ENCODE measurements around the gene ATP2C1. TPM values are rescaled to one million over a fixed set of nuclear protein-coding genes. Genes with fewer than 3 reads are reported as not detected.

ATP2C1 gene
- total RNA-seq, 4 donors from 2014 or later, result 53.0 to 63.7 (median 60.2) TPM

DNA sequence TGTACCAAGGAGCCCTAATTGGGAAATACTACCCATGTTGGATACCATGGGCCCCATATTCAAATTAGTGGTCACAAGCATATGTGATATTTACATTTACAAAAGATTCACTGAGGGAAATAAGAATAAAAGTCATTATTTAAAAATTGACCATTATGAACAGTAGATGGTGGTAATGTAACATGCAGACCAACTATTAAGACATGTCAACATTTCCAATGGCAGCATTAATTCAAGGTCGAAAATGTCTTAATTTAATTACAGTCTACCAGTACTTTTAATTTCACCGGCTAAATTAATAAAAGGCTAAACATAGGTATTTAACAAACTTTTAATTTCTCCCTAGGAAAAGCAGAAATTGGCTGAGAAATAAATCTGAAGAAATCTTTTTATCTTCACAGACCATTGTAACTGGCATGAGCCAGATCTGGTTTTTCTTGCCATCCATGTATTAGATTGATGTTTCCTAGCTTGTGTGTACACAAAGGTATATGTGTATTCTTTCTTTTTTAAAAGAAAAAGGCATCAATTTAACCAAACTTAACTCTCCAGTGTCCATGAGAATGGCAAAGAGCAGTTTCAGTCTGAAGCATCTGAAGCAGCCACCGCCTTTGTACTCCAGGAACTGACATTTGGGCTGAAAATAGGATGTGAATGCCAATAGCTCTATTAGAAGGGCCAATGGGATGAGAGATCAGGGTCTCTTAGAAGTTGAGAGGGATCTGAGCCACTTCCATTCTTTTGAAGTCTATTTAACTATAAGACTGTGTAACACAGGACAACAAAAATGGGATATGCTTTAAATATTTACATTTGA is 159.4 kb downstream of the ATP2C1 start:
- no peak for DNase-seq (ENCODE audit: low spot score in 2 of 2)
- 80 to 82% methylated on average over 3 of the region's 3 CpGs for WGBS, 2 donors
- intact Hi-C loops (cut with DNase I; ENCODE audit: low total_unique reads), result no loop called here
- TF ChIP-seq, protein P1, sequence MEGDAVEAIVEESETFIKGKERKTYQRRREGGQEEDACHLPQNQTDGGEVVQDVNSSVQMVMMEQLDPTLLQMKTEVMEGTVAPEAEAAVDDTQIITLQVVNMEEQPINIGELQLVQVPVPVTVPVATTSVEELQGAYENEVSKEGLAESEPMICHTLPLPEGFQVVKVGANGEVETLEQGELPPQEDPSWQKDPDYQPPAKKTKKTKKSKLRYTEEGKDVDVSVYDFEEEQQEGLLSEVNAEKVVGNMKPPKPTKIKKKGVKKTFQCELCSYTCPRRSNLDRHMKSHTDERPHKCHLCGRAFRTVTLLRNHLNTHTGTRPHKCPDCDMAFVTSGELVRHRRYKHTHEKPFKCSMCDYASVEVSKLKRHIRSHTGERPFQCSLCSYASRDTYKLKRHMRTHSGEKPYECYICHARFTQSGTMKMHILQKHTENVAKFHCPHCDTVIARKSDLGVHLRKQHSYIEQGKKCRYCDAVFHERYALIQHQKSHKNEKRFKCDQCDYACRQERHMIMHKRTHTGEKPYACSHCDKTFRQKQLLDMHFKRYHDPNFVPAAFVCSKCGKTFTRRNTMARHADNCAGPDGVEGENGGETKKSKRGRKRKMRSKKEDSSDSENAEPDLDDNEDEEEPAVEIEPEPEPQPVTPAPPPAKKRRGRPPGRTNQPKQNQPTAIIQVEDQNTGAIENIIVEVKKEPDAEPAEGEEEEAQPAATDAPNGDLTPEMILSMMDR (IDR thresholded peaks at IDR 0.05), result no peak
- TF ChIP-seq POLR2A (IDR thresholded peaks at IDR 0.05), result no peak
- H3K4me3 ChIP-seq (ENCODE audit: low read depth, poor library complexity, severe bottlenecking), result no peak overlapping the region

Other genes with a start within 250 kb of the ATP2C1 start
- gene PIK3R4, start 147.3 kb upstream of the ATP2C1 start, total RNA-seq, result 10 to 100 TPM; 33.9 to 38.4 (median 37.6) TPM
- gene ASTE1, start 132.7 kb downstream of the ATP2C1 start, total RNA-seq, result 1 to 10 TPM; 5.0 to 9.0 (median 7.6) TPM
- gene NEK11, start 132.8 kb downstream of the ATP2C1 start, total RNA-seq, result 10 to 100 TPM in 1 of 4 donors, 1 to 10 TPM in 3; 3.3 to 17.3 (median 6.6) TPM

Measured in lower leg skin (tissue), 4 donors.